T47D (cell line): ENCODE results near the gene CLPSL1.
A peak's percentile ranks its signal among the peaks of the same experiment; 100 is the strongest.

Experiments used
- DNase-seq, 2 experiments: peaks; one replicate each; pipeline versions ENCODE4 v3.0.0 to v3.0.0-alpha.2; 2011 to 2012; ENCODE audit warnings: low read depth in 1 of 2, low spot score in 1 of 2
- JUND ChIP-seq: IDR thresholded peaks from 2 replicates; pipeline ENCODE4 v1.6.1; 2012; ENCODE audit warnings: low read depth
- in situ Hi-C: cut with HindIII; loops from 2 replicates; pipeline ENCODE4 v1.10.0; 2016; ENCODE audit warnings: low sequenced_read_pairs, low pct_unique_long_range_greater_than_20kb

CLPSL1 gene

DNA sequence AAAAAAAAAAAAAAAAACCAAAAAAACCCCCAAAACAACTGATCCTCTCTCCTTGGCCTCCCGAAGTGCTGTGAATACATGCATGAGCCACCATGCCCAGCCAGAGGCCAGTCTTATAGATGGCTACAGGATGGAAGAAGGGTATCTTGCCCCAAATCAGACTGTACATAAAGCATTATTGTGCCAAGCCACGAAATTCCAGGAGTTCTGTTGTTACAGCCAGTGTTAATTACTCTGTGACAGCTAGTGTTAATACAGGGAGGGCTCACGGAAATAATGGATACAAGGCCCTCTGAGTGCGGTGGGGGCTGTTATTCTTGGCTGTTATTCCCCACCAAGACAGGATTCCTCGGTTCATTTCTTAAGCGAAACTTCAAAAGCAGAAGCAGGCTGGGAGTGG is 5.8 kb upstream of the CLPSL1 start:
- in situ Hi-C loops, result no loop called here
- no peak for TF ChIP-seq JUND

DNA sequence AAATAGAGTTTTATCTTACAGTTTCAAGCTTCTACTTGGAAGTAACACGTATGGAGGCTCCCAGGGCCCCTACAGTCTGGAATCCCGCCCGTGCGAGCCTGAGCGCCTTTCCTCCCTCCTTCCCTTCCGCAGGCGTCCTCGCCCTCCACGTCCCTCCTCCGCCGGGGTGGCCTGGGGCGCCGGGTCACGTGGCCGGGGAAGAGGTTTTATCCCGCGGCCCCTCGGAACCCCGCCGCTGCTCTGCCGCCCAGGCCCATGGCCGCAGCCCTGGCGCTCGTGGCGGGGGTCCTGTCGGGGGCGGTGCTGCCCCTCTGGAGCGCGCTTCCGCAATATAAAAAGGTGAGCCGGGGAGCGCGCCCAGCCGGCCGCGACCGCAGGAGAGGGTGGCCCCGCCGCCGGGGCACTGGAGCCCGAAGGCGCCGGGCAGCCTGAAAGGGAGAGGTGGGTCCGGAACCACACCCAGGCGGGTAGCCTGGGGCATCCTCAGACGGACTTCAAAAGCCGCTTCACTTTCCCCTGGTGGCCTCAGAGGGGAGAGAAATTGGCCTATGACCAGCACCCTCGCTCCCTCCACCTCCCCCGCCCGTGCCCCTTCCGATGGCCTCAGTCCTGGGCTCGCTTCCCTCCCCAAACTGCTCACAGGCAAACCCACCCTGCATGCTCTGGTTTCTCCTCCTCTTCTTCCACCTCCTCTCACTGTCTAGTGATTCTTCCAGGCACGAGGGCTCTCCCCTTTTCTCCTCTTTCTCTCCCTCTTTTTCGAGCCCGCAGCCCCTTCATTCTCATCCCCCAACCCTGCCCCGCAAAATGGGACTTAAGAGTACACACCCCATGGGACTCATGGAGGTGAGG is 4.2 kb upstream of the CLPSL1 start, which contains the start of gene CLPSL2:
Gene CLPSL2, plus strand, starts transcription at position 235 of the 852 bp plus-strand sequence. Its CDS starts 21 bp downstream, at position 256.
- DNase-seq, result peak in 1 of 2 experiments; percentile 67

More for the DNA sequence above, 5.8 kb upstream of the CLPSL1 start:
- peak in 1 of 2 experiments; percentile 93 for DNase-seq

DNA sequence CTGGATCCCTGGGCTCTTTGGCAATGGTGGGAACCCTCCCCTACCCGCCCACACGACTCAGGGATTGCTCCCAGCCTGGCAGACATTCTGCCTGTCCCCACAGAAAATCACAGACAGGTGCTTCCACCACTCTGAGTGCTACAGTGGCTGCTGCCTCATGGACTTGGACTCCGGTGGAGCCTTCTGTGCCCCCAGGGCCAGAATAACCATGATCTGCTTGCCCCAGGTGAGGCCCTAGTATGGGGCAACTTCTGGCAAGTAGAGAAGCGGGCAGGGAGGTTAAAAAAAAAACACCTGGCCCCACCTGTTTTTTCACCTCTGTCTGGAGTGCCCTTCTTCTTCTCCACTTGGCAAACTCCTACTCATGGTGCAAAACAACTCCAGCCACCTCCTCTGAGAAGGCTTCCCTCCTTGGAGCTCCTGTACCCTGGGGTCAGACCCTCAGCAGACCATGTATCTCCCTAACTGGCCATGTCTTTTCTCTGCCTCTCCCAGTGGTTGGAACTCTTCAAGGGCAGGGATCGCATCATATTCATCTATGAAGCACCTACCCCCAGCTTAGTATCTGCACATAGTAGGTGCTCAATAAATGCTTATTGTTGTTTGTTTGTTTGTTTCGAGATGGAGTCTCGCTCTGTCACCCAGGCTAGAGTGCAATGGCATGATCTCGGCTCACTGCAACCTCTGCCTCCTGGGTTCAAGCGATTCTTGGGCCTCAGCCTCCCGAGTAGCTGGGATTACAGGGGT is 3.3 kb upstream of the CLPSL1 start:
- DNase-seq, result peak in 1 of 2 experiments; percentile 57
- in situ Hi-C loops, result no loop called here
- TF ChIP-seq JUND, result no peak

More for the DNA sequence above, 4.2 kb upstream of the CLPSL1 start, which contains the start of gene CLPSL2:
- TF ChIP-seq JUND, result no peak
- in situ Hi-C loops, result no loop called here

DNA sequence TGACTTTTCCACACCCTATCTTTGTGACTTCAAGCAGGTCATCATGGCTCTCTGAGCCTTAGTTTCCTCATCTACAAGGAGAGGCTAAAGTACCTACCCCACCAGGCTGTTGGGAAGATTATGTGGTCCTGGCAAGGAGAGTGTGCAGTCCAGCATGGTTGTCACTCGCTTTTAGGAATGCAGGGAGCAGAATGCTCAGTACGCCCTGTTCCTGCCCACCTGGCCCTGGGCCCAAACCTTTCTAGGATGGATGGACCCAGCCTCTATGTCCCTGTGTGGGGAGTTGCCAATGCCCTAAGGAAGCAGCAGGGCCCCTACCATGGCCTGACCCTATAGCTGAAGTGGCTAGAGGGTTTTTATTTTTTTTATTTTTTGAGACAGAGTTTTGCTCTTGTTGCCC is 2.4 kb upstream of the CLPSL1 start:
- DNase-seq, result no peak
- in situ Hi-C loops, result no loop called here
- no peak for TF ChIP-seq JUND

DNA sequence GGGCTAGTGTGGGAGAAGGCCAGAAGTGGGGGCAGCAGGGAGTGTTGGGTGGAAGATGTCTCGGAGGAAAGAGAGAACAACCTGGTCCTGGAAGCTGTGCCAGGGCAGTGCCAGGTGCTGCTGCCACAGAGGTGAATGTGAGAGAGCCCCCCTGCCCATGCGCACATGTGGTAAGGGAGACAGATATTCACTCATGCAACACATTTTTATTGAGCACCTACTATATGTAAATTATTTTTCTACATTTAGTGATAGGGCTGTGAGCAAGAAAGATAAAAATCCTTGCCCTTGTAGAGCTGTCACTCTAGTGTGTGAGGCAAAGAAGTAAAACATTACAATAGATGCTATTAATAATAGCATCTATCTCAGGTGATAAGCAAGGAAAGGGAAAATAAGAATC is 471 bp downstream of the CLPSL1 start:
- in situ Hi-C loops, result no loop called here
- TF ChIP-seq JUND, result no peak
- no peak for DNase-seq

DNA sequence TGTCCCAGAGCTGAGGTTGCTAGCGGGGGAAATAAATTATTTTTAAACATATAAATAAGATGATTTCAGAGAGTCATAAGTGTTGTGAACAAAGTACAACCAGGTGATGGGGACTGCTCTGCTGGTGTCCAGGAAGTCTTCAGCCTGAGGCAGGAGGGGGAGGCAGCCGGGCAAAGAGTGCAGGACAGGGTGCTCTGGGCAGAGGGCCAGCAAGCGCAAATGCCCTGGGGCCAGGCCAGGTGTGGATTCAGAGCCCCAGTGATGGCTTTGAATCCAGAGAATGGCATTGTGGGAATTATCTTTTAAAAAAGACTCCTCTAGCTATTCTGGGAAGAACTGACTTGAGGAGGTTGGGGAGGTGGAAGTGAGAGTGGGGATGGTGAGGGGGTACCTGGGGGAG is 1.6 kb downstream of the CLPSL1 start:
- TF ChIP-seq JUND, result no peak
- in situ Hi-C loops, result no loop called here
- DNase-seq, result peak in 1 of 2 experiments; percentile 97

DNA sequence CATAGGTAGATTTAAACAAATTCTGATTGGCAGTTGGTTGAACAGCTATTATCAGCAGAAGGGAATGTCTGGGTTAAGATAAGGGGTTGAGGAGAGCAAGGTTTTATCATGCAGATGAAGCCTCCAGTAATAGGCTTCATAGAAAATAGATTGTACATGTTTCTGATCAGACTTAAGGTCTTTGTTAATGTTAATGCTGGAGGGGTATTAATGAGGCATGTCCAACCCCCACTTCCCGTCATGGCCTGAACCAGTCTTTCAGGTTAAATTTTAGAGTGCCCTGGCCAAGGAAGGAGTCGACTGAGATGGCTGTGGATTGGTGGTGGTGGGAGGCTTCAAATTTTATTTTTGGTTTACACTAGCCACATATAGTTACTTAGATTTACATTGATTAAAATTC is 3.4 kb downstream of the CLPSL1 start:
- no peak for TF ChIP-seq JUND
- peak in 1 of 2 experiments; percentile 48 for DNase-seq
- in situ Hi-C loops, result no loop called here

DNA sequence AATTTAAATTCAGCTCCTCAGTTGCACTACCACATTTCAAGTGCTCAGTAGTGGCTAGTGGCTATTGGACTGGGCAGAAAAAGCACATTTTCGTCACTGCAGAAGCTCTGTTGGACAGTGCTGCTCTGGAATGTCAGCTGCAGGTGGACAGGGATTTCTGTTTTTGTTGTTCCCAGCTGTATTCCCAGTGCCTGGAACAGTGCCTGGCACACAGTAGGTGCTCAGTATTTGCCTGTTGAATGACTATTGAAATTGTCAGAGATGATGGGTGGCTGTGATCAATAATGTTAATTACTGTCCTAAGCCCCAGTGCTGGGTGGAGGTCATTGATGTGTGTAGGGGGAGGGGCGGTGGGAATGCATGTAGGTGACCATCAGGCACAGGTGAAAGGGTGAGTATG is 5.5 kb downstream of the CLPSL1 start:
- TF ChIP-seq JUND, result no peak
- in situ Hi-C loops, result no loop called here
- no peak for DNase-seq

DNA sequence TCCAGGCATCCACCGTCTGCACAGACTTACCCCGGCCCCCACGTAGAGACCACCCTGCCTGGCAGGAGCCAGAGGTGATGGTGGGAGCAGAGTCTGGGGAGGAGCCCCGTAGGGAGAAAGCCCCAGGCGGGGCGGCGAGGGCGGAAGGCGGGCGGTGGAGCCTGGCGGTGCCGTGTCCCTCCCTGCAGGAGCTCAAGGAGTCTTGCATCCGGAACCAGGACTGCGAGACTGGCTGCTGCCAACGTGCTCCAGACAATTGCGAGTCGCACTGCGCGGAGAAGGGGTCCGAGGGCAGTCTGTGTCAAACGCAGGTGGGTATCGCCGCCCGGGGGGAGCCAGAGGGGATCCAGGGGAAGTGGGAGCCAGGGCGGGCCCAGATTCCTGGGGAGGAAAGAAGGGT is 6.0 kb downstream of the CLPSL1 start:
- in situ Hi-C loops, result no loop called here
- TF ChIP-seq JUND, result no peak

DNA sequence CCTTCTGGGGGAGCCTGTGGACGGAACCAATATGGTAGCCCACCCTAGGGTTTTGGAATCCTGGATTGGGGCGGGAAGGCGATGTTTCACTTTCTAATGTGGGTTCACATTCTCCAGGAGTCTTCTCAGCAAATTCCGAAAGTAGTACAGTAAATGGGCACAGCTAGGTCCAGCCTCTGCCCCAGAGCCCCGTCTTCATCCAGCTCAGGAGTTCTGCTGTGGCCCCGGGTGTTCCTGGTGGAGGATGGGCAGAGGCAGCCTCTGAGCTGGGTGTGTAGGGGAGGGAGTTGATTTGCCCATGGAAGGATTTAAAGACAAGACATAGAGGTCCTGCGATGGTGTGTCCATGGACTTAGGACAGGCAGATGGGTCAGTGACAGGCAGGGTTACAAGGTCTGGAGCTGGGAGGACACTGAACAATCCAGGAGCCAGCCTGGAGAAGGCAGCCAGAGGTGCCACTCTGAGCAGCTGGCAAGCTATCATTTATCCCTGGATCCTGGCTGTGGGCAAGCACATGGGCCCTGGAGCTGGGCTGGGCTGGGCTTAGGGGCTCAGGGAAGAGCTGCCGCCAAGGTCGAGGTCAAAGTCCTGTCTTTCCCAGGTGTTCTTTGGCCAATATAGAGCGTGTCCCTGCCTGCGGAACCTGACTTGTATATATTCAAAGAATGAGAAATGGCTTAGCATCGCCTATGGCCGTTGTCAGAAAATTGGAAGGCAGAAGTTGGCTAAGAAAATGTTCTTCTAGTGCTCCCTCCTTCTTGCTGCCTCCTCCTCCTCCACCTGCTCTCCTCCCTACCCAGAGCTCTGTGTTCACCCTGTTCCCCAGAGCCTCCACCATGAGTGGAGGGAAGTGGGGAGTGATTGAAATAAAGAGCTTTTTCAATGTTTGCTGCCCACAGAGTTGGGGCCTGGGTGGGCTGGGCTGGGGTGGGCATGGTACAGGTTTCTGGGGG is 6.7 kb downstream of the CLPSL1 start:
- peak; percentile 47 to 60 for DNase-seq
- in situ Hi-C loops, result no loop called here
- TF ChIP-seq JUND, result no peak

More for the DNA sequence above, 6.0 kb downstream of the CLPSL1 start:
- peak; percentile 54 to 59 for DNase-seq

DNA sequence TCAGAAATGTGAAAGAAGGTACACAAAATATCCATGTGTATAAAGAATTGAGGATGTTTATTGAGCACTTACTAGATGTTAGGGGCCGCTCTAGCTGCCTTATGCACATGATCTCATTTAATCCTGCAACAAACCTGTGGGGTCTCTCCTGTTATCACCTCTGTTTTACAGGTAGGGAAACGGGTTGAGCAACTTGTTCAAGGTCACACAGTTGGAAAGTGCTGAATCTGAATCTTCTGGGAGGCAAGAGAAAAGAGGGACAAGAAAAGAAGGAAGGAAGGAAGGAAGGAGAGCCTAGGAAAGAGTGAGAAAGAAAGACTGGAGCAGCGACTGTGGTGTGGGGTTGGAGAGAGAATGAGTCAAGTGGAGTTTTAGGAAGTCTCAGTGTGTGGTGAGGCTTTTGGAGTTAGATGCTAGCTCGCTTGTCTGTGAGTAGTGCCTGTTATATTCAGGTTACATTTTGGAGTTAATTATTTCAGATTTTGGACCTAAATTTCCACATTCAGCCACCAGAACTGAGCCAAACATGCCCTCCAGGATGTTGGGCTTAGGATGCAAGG is 7.7 kb downstream of the CLPSL1 start:
- no peak for DNase-seq
- no peak for TF ChIP-seq JUND
- in situ Hi-C loops, result no loop called here

DNA sequence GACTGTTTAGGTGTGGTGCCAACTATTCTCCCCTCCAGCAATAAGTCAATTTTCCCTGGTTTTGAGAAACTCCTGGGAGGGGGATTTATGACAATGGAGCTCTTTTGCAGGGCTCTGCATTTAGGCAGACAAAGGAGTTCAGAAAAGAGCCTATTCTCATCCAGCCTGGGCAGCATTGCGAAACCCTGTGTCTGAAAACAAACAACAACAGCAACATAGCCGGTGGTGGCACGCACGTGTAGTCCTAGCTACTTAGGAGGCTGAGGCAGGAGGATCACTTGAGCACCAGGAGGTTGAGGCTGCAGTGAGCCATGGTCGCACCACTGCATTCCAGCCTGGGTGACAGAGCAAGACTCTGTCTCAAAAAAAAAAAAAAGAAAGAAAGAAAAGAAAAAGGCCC is 9.9 kb downstream of the CLPSL1 start:
- no peak for TF ChIP-seq JUND
- DNase-seq, result no peak
- in situ Hi-C loops, result no loop called here
